HepG2 (cell line): ENCODE data around the gene CTRL. TPM values are rescaled to one million over a fixed set of nuclear protein-coding genes. Genes with fewer than 3 reads are reported as not detected.

Source experiments
- ELF1 ChIP-seq: sonication (generic); formaldehyde crosslinking; IDR thresholded peaks from 2 replicates; pipeline ENCODE4 v1.4.0; 2020; ENCODE audit warnings: missing genetic modification reagents
- POLR2A ChIP-seq, 2 experiments: IDR thresholded peaks; 2 replicates each; pipeline ENCODE4 v1.6.1; 2011; ENCODE audit warnings: low read depth in 2 of 2, low read length in 2 of 2, mild to moderate bottlenecking in 1 of 2, moderate library complexity in 1 of 2; ENCODE audit not compliant: insufficient read depth in 1 of 2
- SSRP1 ChIP-seq: IDR thresholded peaks from 2 replicates; pipeline ENCODE4 v1.6.1; 2016; ENCODE audit warnings: control low read depth
- TEAD2 ChIP-seq: sonication (generic); formaldehyde crosslinking; IDR thresholded peaks from 2 replicates; pipeline ENCODE4 v1.9.0; 2021; ENCODE audit warnings: missing genetic modification reagents
- TOPORS ChIP-seq: sonication (generic); formaldehyde crosslinking; IDR thresholded peaks from 2 replicates; pipeline ENCODE4 v1.8.0; 2023; ENCODE audit warnings: mild to moderate bottlenecking, missing genetic modification reagents
- ZBTB42 ChIP-seq: sonication (generic); formaldehyde crosslinking; IDR thresholded peaks from 2 replicates; pipeline ENCODE4 v1.5.0; 2020; ENCODE audit warnings: mild to moderate bottlenecking, missing genetic modification reagents
- ZFAT ChIP-seq: sonication (generic); formaldehyde crosslinking; conservative IDR thresholded peaks from 2 replicates; pipeline ENCODE4 v1.8.1; 2023; ENCODE audit warnings: missing genetic modification reagents, inconsistent platforms
- ZNF547 ChIP-seq: sonication (generic); formaldehyde crosslinking; IDR thresholded peaks from 2 replicates; pipeline ENCODE4 v1.5.1; 2020; ENCODE audit warnings: mild to moderate bottlenecking, missing genetic modification reagents
- ZZZ3 ChIP-seq: sonication (generic); formaldehyde crosslinking; IDR thresholded peaks from 2 replicates; pipeline ENCODE4 v1.4.0; 2020; ENCODE audit warnings: missing genetic modification reagents, mild to moderate bottlenecking, borderline replicate concordance
- polyA plus RNA-seq, 8 experiments: library from polyadenylated mRNA; depleted of rRNA in 3 of 8; stranded (reverse) in 7 of 8; unstranded in 1 of 8; fragments of >200 nt; fragmentation: Illumina TruSeq in 4 of 8; extraction: Trizol in 4 of 8; gene quantifications; 2 replicates each; pipeline versions ENCODE4 v1.2.1 to v1.2.3, GENCODE V29; 2011 to 2016; ENCODE audit warnings: low read depth in 4 of 8, missing spikeins in 1 of 8, mixed read lengths in 1 of 8; ENCODE audit not compliant: insufficient read depth in 1 of 8
- total RNA-seq, 5 experiments: library from RNA; depleted of rRNA; stranded (reverse); fragments of >200 nt; fragmentation: Illumina TruSeq; extraction: Trizol; gene quantifications; 2 replicates each; pipeline ENCODE4 v1.2.3, GENCODE V29; 2016; ENCODE audit warnings: low read depth in 1 of 5
- TF ChIP-seq, protein P1 (sequence below): sonication (generic); formaldehyde crosslinking; IDR thresholded peaks from 2 replicates; pipeline ENCODE4 v1.4.0; 2020; ENCODE audit warnings: missing genetic modification reagents, borderline replicate concordance
- TF ChIP-seq, protein P2 (sequence below): sonication (generic); formaldehyde crosslinking; IDR thresholded peaks from 2 replicates; pipeline ENCODE4 v1.5.0; 2020; ENCODE audit warnings: missing genetic modification reagents
- TF ChIP-seq, protein P3 (sequence below): sonication (generic); formaldehyde crosslinking; IDR thresholded peaks from 2 replicates; pipeline ENCODE4 v1.4.0; 2020; ENCODE audit warnings: mild to moderate bottlenecking, missing genetic modification reagents
- TF ChIP-seq, protein P4 (sequence below): sonication (generic); formaldehyde crosslinking; IDR thresholded peaks from 2 replicates; pipeline ENCODE4 v1.8.0; 2022; ENCODE audit warnings: mild to moderate bottlenecking, missing genetic modification reagents, moderate library complexity
- TF ChIP-seq, protein P5 (sequence below): sonication (generic); formaldehyde crosslinking; IDR thresholded peaks from 2 replicates; pipeline ENCODE4 v1.8.1; 2023; ENCODE audit warnings: mild to moderate bottlenecking, missing genetic modification reagents, borderline replicate concordance
- TF ChIP-seq, protein P6 (sequence below): sonication (generic); formaldehyde crosslinking; conservative IDR thresholded peaks from 2 replicates; pipeline ENCODE4 v1.8.1; 2023; ENCODE audit warnings: missing genetic modification reagents
- TF ChIP-seq, protein P7 (sequence below): sonication (generic); formaldehyde crosslinking; IDR thresholded peaks from 2 replicates; pipeline ENCODE4 v1.5.0; 2020; ENCODE audit warnings: mild to moderate bottlenecking, missing genetic modification reagents

Gene CTRL
- total and polyA plus RNA-seq, 2 of the 13 experiments (the other 11 are each of a cell fraction or from before 2014, with no cell fraction given): 1.9 to 2.7 TPM

DNA sequence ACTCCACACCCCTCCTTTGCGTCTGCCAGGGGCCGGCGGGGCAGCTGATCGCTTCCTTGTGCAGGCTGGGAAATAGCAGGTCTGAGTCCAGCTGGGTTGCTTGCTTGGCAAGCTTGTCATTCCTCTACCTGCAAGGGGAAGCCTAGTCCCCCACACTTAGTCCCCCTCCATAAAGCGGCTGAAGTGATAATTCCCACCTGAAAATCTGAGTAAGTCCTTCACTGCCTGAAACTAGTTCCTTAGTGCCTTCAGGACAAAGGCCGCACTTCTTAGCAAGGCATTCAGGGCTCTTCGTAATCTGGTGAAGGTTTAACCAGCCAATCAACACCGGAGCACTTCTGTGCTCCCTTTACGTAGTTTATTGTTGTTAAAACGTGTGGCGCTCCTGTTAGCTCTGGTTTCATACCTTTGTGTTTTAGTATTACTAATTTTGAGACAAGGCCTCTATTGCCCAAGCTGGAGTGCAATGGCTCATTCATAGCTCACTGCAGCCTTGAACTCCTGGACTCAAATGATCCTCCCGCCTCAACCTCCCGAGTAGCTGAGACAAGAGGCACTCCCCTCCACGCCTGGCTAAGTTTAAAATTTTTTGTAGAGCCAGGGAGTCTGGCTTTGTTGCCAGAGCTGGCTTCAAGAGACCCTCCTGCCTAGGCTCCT, 37.8 kb downstream of the CTRL start (continued):
- no peak for TF ChIP-seq TOPORS
- TF ChIP-seq ZZZ3 (CRISPR knock-in tag): no peak
- TF ChIP-seq, protein P1, sequence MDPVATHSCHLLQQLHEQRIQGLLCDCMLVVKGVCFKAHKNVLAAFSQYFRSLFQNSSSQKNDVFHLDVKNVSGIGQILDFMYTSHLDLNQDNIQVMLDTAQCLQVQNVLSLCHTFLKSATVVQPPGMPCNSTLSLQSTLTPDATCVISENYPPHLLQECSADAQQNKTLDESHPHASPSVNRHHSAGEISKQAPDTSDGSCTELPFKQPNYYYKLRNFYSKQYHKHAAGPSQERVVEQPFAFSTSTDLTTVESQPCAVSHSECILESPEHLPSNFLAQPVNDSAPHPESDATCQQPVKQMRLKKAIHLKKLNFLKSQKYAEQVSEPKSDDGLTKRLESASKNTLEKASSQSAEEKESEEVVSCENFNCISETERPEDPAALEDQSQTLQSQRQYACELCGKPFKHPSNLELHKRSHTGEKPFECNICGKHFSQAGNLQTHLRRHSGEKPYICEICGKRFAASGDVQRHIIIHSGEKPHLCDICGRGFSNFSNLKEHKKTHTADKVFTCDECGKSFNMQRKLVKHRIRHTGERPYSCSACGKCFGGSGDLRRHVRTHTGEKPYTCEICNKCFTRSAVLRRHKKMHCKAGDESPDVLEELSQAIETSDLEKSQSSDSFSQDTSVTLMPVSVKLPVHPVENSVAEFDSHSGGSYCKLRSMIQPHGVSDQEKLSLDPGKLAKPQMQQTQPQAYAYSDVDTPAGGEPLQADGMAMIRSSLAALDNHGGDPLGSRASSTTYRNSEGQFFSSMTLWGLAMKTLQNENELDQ: 0 out of 2 replicates have a peak, but pooled peaks have one; percentile 29
- TF ChIP-seq, protein P2, sequence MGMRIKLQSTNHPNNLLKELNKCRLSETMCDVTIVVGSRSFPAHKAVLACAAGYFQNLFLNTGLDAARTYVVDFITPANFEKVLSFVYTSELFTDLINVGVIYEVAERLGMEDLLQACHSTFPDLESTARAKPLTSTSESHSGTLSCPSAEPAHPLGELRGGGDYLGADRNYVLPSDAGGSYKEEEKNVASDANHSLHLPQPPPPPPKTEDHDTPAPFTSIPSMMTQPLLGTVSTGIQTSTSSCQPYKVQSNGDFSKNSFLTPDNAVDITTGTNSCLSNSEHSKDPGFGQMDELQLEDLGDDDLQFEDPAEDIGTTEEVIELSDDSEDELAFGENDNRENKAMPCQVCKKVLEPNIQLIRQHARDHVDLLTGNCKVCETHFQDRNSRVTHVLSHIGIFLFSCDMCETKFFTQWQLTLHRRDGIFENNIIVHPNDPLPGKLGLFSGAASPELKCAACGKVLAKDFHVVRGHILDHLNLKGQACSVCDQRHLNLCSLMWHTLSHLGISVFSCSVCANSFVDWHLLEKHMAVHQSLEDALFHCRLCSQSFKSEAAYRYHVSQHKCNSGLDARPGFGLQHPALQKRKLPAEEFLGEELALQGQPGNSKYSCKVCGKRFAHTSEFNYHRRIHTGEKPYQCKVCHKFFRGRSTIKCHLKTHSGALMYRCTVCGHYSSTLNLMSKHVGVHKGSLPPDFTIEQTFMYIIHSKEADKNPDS (CRISPR knock-in tag): peak; percentile 19; the same call in 1 of the 2 replicates
- TF ChIP-seq, protein P3, sequence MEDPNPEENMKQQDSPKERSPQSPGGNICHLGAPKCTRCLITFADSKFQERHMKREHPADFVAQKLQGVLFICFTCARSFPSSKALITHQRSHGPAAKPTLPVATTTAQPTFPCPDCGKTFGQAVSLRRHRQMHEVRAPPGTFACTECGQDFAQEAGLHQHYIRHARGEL: 0 out of 2 replicates have a peak, but pooled peaks have one; percentile 10
- TF ChIP-seq, protein P4, sequence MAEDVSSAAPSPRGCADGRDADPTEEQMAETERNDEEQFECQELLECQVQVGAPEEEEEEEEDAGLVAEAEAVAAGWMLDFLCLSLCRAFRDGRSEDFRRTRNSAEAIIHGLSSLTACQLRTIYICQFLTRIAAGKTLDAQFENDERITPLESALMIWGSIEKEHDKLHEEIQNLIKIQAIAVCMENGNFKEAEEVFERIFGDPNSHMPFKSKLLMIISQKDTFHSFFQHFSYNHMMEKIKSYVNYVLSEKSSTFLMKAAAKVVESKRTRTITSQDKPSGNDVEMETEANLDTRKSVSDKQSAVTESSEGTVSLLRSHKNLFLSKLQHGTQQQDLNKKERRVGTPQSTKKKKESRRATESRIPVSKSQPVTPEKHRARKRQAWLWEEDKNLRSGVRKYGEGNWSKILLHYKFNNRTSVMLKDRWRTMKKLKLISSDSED (CRISPR knock-in tag): 0 out of 2 replicates have a peak, but pooled peaks have one; percentile 26
- TF ChIP-seq, protein P5, sequence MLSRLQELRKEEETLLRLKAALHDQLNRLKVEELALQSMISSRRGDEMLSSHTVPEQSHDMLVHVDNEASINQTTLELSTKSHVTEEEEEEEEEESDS: 0 out of 2 replicates have a peak, but pooled peaks have one; percentile 6
- TF ChIP-seq SSRP1 (CRISPR knock-in tag): no peak
- TF ChIP-seq ELF1: peak; percentile 42; the same call in 1 of the 2 replicates
- peak; percentile 14; the same call in 1 of the 2 replicates for TF ChIP-seq ZNF547 (CRISPR knock-in tag)
- TF ChIP-seq POLR2A (IDR thresholded peaks at IDR 0.05; ENCODE audit: insufficient read depth in 1 of 2, low read depth in 2 of 2, low read length in 2 of 2): peak in 1 of 2 experiments; percentile 81; a peak in 2 of 4 replicates
- no peak for TF ChIP-seq TEAD2 (CRISPR knock-in tag)
- TF ChIP-seq ZFAT (CRISPR knock-in tag): 0 out of 2 replicates have a peak, but pooled peaks have one; percentile 7
- no peak for TF ChIP-seq ZBTB42 (CRISPR knock-in tag)
- TF ChIP-seq, protein P6, sequence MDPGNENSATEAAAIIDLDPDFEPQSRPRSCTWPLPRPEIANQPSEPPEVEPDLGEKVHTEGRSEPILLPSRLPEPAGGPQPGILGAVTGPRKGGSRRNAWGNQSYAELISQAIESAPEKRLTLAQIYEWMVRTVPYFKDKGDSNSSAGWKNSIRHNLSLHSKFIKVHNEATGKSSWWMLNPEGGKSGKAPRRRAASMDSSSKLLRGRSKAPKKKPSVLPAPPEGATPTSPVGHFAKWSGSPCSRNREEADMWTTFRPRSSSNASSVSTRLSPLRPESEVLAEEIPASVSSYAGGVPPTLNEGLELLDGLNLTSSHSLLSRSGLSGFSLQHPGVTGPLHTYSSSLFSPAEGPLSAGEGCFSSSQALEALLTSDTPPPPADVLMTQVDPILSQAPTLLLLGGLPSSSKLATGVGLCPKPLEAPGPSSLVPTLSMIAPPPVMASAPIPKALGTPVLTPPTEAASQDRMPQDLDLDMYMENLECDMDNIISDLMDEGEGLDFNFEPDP: 0 out of 2 replicates have a peak, but pooled peaks have one; percentile 18
- TF ChIP-seq, protein P7, sequence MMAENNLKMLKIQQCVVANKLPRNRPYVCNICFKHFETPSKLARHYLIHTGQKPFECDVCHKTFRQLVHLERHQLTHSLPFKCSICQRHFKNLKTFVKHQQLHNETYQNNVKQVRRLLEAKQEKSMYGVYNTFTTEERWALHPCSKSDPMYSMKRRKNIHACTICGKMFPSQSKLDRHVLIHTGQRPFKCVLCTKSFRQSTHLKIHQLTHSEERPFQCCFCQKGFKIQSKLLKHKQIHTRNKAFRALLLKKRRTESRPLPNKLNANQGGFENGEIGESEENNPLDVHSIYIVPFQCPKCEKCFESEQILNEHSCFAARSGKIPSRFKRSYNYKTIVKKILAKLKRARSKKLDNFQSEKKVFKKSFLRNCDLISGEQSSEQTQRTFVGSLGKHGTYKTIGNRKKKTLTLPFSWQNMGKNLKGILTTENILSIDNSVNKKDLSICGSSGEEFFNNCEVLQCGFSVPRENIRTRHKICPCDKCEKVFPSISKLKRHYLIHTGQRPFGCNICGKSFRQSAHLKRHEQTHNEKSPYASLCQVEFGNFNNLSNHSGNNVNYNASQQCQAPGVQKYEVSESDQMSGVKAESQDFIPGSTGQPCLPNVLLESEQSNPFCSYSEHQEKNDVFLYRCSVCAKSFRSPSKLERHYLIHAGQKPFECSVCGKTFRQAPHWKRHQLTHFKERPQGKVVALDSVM (CRISPR knock-in tag): peak; percentile 83
